SK-N-MC (cell line): ENCODE data around the gene TIMM50.

Experiments
- EZH2 ChIP-seq: fragments of 200-600 bp; sonication (generic); IDR thresholded peaks from one replicate; pipeline ENCODE4 v1.6.1; 2017; ENCODE audit warnings: antibody characterized with exemption
- FOXP2 ChIP-seq: optimal IDR thresholded peaks from 2 replicates; pipeline ENCODE3; 2011; ENCODE audit warnings: mild to moderate bottlenecking, moderate library complexity; ENCODE audit not compliant: insufficient read depth; ENCODE audit errors: extremely low read length, control extremely low read depth
- POLR2AphosphoS5 ChIP-seq: IDR thresholded peaks from 2 replicates; pipeline ENCODE4 v1.6.1; 2012; ENCODE audit warnings: mild to moderate bottlenecking, low read depth, low read length, borderline replicate concordance

- TF ChIP-seq EZH2 (no peak), POLR2AphosphoS5 (no peak), FOXP2 (no peak)
These were observed 36.8 kb downstream of the TIMM50 start for GRCh38 chr19:39517432-39517831.
